GM19397 (cell line): ENCODE results near the gene SETD3.

Source experiments
- ATAC-seq: cut with Tn5 transposase; IDR thresholded peaks from one replicate; pipeline ENCODE4 v1.9.1; 2021; ENCODE audit warnings: mild to moderate bottlenecking, moderate library complexity; ENCODE audit not compliant: unreplicated experiment

The SETD3 gene

GRCh38 chr14:99497894-99498293 lies 17.2 kb upstream of the SETD3 start:
- no peak for ATAC-seq

- ATAC-seq: no peak
These were observed 16.7 kb upstream of the SETD3 start for GRCh38 chr14:99497341-99497740.

- ATAC-seq: no peak
These were observed 3.4 kb upstream of the SETD3 start for GRCh38 chr14:99484106-99484505.

DNA sequence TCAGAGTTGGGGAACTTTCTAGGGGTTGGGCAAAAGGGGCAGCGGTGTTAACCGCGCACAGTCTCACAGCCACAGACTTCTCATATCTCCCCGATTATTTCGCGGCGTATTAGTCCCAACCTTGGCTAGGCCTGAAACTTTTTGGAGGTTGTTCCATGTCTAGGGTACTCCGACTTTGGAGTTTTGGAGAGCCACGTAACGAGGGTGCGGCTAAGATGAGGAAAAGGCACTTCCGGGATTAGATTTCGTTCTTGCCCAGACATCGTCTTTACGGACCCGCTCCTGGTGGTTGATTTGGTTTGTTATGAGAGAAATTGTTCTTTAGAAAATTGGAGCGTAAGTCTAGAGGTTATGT lies 1.1 kb upstream of the SETD3 start:
- no peak for ATAC-seq

DNA sequence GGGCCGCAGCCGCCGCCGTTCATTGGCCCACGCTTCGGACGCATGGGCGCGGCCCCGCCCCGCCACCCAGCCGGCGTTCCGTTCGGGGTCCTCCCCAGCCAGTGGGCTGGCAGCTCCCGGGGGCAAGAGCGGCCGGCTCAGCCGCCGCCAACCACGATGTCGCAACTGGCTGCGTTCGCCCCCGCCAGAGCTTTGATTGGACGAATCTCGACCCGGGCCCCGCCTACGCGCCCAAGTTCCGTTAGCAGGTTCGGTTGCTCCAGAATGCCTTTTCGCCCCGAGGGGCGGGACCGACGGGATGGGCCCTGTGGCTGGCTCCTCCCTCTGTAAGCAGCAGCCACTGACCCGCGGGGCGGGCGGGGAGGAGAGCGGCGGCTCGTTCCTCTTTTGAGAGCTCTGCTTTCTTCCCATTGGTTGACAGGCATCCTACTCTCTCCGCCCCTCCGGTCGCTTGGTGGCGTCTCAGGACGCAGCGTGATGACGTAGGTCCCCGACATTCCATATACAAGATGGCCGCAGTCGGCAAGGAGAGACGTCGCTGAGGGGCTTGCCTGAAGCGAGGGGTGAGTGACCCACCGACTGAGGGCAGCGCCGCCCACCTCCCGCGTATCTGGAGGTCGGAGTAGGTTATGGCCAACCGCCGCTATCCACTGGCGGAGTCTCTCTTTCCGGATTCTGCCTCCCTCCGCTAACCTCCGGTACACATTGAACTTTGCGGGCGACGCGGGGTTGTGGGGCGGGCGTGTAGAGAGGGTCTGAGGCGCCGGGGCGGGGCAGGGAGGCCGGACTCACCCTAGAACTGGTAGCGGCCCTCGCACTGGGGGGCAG lies 472 bp upstream of the SETD3 start, which contains the start of gene CCNK:
CCNK (plus strand) TSS at position 493 of the 828 bp plus-strand sequence. CDS start 11,269 bp downstream, outside the sequence.
- ATAC-seq: peak; percentile 86

GRCh38 chr14:99479160-99479905 lies 1.3 kb downstream of the SETD3 start:
- no peak for ATAC-seq

- no peak for ATAC-seq
These were observed 2.5 kb downstream of the SETD3 start for GRCh38 chr14:99478128-99478527.

DNA sequence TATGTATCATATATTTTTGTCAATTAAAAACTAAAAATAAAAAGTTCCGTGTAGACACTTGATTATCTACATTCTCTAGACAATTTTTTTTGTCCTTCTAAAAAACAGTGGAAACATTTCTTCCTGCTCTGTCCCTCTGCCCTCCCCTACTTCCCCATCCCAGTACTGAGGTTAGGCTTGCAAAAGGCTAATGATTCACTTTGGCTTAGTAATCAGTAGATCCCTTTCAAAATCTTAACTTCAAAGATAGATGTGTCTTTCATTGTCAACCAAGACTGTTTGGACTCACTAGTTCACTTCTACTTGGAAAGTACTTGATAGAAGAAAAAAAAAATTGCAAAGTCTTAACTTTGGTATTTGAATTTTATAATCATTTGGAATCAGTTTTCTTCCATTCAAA lies 3.8 kb downstream of the SETD3 start:
- ATAC-seq: no peak

GRCh38 chr14:99475660-99476059 lies 5.0 kb downstream of the SETD3 start:
- ATAC-seq: no peak

DNA sequence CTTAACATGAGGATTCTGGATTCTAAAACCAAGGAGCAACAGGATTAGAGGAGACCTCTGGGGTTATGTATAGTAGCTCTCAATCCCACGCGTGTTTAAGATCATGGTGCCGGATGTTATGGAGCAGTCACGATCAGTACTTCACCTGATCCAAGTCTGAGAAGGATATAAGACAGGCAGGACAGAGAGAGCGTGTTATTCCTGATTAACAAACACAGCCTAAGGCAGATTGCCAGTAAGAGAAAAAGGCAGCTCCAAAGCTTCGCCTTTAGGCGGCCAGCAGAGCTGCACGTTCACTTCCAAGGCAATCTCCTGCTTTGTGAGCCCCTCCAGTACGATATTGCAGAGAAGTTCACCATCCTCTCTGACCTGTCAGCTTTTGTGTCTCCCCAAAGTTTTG lies 5.5 kb downstream of the SETD3 start:
- ATAC-seq: no peak

GRCh38 chr14:99473458-99473857 lies 7.2 kb downstream of the SETD3 start:
- no peak for ATAC-seq

GRCh38 chr14:99472937-99473336 lies 7.7 kb downstream of the SETD3 start:
- no peak for ATAC-seq

GRCh38 chr14:99471731-99472130 lies 8.9 kb downstream of the SETD3 start:
- no peak for ATAC-seq

DNA sequence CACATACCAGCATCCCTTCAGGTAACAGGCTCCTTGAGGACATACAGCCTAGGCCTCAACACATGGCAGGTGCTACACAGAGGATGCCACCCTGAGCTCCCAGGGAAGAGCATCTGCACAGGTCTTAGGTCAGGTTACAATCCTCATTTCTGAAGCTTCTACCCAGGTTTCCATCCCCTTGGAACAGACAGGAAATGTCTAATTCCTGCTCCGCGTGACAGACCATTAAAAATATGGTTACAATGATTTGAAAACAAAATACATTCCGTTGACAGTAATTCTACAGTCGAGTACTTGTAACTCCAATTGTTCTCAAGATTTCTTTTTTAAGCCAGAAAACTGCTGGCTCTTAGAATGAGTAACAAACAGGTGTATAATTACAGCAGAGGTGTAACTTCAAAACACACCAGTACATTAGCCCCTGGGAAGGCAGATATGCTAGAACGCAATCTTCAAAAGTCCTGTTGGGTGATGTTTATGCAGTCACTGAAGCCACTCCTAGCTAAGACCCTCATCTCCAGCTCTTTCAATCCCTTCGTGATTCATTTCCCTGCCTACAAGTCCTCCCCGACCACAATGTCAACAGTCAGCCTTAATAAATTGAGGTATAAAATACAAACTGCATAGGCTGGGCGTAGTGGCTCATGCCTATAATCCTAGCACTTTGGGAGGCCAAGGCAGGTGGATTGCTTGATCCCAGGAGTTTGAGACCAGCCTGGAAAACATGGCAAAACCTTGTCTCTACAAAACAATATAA lies 11.6 kb downstream of the SETD3 start:
- no peak for ATAC-seq

- no peak for ATAC-seq
These were observed 12.6 kb downstream of the SETD3 start for GRCh38 chr14:99468081-99468480.

DNA sequence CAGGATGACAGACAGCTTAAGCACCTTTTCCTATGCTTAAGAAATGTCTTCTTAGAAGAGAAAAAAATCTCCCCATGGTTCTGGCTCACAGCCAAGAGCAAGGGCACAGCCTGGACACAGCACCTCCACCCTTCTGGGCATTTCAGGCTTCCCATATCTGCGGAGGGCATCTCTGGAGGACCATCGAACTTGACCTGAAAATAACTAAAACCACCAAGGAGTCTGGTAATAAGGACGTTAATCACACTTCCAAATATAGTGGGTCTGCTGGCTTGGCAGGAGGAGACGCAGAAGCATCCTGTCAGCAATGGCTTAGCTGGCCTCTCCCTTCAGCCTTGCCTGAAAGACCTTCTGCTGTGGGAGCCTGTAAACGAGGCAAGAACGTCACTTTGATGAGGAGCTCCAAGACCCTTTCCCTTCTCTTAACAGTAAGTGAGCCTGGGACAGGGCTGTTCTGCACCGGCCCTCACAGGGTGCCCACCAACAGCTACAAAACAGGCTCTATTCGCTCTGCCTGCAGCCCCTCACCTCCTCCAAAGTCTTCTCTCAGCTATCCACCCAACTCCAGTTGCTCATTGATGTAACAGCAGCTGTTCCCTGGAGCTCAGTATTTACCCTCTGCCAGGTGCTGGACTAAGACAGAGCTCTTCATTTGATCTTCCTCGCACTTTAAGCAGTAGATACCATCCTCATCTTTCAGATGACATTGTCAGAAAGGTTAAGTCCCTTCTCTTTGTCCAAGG lies 13.2 kb downstream of the SETD3 start:
- no peak for ATAC-seq

DNA sequence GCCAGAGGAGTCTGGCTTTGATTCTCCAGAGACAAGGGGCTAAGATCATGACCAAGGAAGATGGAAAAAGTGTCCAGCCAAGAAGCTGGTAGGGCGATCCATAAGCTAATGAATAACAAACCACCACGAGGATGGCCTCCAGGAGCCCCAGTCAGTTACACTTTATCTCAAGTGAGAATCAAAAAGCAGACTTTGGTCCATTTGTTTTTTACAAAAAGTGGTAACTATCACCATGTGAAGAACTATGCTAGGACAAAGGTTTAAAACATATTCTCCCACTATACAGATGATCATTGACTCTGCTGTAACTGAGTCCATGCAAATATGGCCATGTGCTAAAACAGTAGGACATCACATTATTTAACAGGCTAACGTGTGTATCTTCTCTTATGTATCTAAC lies 13.9 kb downstream of the SETD3 start:
- no peak for ATAC-seq

GRCh38 chr14:99465288-99465687 lies 15.4 kb downstream of the SETD3 start:
- no peak for ATAC-seq

DNA sequence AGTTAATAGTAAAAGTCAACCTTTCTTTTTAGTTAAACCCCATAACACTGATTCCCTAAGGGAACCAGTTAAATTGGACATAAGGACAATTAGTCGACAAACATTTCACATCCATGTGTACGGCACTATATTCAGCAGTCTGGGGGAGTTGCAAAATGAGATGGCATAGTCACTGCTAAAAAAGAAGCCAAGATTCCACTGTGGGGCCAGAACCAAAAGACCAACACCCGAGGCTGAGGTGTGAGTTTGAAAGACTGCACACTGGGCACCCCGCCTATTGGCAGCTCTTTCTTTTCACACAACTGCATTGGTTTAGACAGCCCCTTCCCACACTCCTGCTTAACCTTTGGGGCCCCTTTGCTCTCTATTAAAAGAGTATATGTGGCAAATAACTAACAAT lies 16.7 kb downstream of the SETD3 start:
- ATAC-seq: no peak

DNA sequence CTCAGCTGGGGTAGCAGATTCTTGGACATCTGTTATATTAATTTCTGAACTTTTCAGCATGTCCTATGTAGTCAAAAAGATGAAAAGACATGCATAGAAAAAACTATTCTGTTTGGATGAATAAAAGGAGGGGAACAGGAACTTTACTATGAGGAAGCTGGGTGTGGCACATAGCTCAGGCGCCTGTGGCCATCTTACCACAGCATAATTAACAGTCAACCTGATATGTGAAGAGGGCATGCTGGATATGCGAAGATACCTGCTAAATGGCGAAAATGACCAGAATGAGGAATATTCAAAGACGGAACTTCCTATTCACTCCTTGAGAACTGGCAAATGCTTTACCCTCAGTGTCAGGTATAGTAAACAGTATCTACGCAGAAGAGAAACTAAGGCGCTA lies 18.4 kb downstream of the SETD3 start:
- no peak for ATAC-seq
